Activated CD4-positive, alpha-beta T cell treated with anti-CD3 and anti-CD28 coated beads, Interleukin-2, Interleukin-4, amounts not matched to agents 100 ng/mL and 50 ng/mL, durations not matched to agents 16 hours and 8 hours (primary cell): Measurements from ENCODE around the gene ZBTB8OS.
"Not testable (repeated sequence)": the region's sequence is repeated elsewhere in the genome, so short reads cannot be mapped to it uniquely, and the experiment has no call there.

ENCODE experiments used
- DNase-seq: peaks from one replicate; pipeline ENCODE4 v3.0.0-alpha.2; 2020; ENCODE audit warnings: low spot score

ZBTB8OS gene

DNA sequence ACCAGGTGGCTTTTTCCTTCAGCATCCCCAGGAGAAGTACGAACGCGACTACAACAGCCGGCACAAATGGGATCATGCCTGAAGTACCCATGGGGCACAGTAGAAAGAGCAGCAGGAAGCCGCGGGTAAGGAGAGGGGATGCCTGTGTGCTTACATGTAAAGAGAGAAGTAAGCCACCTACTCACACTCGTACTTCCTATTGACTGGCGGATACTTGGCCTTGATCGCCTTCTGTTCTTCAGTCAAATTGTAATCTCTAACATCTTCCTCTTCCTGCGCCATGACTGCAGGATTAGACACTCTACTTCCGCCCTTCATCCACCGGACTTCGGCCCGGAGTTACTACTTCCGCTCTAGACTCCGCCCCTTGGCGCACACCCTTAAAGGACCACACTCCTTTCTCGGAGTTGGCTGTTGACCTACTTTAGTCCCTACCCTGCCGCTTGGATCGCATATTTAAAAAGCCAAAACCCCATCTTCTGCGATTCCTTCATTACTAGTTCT, at the start of gene ZBTB8OS:
Gene ZBTB8OS, minus strand, starts transcription at position 303 of the 504 bp plus-strand sequence. Its CDS starts 21 bp downstream, at position 282.
- DNase-seq, result peak; percentile 94

DNA sequence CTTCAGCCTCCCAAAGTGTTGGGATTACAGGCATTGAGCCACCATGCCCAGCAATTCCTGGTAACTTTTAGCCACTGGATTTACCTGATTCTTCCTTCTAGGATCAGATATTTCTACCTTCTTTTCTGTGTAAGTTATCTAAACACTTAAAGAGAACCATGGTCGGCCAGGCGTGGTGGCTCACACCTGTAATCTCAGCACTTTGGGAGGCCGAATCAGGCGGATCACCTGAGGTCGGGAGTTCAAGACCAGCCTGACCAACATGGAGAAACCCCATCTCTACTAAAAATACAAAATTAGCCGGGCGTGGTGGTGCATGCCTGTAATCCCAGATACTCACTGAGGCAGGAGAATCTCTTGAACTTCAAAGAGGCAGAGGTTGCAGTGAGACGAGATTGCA, 46.6 kb upstream of the ZBTB8OS start:
- not testable (repeated sequence) for DNase-seq

DNA sequence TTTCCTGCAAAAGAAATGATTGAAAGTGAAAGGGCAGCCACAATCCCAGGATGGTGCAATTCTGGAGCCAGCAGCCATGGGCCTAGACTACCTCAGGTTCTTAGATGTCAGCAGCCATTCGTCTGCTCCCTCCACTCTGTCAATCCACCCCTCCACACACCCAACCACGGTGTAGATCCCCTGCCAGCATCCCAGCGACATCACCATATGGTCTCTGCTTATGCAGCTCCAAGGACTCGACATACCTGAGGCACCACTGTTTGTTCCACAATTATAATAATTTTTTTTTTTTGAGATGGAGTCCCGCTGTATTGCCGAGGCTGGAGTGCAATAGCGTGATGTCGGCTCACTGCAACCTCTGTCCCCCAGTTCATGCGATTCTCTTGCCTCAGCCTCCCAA, 45.7 kb upstream of the ZBTB8OS start:
- no peak for DNase-seq

DNA sequence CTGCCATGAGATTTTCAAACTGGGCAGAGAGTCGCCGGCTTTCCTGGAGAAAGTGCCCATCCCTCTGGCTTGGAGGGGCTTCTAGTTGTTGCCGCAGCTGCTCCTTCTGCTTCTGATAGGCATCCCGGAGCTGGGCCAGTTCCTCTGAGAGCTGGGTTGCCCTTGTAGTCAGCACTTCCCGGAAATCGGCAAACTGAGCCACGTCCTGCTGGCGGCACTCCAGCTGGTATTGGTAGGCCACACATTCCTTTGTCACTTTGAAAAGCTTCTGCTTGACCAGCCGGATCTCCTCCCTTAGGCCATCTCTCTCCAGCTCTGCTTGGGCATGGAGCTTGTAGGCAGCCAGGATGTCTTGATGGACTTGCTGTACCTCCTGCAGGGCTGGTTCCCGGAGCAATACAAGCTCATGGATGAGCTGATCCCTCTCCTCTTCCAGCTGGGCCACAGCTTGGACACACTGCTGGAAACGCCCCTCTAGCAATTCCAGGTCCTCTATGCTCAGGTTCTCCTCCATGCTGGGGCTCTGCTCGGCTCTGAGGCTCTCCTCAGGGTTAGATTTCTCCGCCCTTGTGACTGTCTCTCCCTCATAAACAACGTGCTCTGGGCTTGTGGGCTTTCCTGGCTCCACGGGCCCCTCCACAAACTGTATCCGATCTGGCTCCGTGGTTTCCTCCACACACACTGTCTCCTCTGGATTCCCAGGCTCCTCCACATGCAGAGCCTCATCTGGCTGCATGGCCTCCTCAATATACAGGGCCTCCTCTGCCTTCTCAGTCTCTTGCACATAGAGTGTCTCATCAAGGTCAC, 45.0 kb upstream of the ZBTB8OS start:
- no peak for DNase-seq

DNA sequence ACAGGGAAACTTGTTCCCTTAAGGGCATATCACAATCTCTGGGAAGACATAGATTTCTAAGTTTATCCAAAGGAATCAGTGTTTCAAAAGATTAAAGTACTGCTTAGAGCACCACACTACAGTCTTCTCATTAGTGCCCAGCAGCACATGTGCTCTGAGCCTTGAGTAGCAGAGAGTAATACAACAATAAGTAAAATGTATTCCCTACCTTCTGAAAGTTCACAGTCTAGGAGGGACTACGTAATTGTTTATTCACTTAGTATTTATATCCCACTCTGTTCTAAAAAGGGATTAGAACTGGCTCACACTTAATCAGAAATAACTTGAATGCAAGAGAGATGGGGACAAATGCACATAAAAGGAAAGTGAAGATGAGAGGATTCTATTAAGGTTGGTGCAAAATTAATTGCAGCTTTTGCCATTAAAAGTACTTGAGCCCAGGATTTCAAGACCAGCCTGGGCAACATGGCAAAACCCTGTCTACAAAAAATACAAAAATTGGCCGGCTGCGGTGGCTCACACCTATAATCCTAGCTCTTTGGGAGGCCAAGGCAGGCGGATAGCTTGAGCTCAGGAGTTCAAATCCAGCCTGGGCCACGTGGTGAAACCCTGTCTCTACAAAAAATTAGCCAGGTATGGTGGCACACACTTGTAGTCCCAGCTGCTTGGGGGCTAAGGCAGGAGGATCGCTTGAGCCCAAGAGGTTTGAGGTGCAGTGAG, 43.3 kb upstream of the ZBTB8OS start:
- DNase-seq, result no peak

DNA sequence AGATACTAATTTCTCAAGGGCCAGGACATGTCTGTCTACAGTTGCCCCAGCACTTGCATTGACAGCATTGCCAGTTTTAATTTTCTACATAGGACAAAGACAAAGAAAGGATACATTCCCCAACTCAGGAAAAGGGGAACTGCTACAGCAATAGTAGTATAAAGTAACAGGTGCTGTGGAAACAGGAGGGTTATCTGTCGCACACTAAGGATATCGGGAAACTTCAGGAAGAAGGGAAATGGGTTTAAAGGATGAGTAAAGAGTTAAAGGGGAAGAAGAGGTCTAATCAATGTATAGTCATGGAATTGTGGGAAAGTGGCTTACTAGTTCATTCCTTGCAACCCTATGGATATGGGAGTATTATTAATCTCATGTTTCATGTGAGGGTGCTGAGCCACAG, 36.0 kb upstream of the ZBTB8OS start:
- DNase-seq, result no peak

DNA sequence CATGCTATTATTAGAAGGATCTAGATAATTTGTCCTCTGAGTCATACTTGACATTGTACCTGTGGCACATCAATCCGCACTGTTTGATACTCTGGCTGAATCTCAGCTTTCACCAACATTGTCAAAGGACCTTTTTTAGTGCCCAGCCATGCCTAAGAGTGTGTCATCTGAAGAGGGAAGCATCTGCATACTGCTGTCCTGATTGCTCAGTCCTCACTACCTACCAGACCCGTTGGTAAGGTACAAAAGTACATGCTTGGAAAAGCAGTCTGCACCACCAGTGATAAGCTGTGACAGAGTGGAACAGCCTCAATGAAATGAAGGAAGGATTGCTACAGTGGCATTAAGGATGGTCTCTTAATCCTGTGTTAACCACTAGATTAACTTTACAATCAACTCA, 35.1 kb upstream of the ZBTB8OS start:
- no peak for DNase-seq

DNA sequence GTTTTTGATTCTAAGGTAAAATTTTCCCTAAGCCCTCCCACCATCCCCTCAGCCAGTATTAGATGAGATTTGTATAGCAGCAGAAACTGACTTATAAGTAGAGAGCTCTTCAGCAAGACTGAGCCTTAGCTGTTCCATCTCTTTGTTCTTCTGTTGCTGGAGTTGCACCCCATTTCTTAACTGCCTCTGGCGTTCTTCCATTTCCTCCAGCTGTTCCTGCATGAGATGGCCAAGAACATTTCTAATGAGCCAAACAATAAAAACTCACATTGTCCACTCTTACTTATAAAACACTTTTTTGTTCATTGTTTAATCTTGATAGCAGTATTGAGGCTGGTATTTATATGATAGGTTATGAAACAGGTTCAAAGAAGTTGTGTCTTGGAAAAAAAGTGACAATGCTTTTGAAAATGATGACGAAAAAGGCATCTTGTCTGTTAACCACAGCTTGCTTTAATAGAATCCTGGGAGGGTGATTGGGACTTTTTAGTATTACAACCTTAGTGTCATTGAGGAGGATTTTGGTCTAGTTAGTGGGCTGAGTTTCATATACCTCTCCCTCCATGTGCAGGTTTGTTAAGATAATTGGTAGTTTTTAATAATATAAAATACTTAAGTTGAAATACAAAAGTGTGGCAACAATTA, 33.9 kb upstream of the ZBTB8OS start:
- DNase-seq, result no peak

DNA sequence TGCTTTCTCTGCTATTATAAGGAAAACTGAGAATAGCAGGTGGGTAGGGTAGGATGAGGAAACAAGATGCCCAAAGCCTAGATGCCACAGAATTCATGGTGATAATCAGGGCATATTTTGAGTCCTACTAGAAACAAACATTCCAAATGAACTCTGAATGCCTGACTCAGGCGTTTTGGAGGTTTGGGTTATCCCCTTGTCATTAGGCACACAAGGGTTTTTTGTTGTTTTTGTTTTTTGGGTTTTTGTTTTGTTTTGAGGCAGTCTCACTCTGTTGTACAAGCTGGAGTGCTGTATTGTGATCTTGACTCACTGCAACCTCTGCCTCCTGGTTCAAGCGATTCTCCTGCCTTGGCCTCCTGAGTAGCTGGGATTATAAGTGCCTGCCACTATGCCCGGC, 33.0 kb upstream of the ZBTB8OS start:
- DNase-seq, result no peak

DNA sequence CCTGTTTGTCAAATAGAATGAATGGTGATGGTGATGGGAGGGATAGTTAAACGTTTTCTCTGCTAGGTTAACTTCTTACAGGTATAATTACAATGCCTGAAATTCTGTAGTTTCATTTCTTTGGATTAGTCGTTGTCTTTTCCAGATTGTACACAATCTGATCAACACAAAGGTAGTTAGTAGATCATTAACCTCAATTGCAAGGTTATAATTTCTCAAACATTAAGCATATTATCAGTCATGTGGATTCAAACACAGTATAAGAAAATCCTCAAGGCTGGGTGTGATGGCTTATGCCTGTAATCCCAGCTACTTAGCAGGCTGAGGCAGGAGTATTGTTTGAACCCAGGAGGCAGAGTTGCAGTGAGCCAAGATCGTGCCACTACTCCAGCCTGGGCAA, 31.6 kb upstream of the ZBTB8OS start:
- no peak for DNase-seq

DNA sequence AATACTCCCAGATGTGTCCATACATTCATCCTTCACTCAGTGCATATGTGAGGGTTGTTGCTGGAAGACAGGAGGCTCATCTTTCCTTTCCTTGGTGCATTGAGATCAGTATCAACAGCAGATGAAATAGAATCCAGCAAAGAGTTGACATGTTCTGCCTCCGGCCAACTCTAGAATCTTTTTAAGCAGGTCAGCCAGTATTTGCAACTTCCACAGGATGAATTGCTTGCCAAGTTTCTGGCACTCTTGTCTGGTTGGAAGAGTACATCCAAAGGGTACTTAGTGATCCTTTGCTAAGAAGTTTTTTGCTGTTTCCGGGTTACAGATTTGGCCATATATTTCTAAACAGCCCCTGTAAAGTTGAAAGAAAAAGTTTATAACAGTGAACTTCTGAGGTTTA, 31.2 kb upstream of the ZBTB8OS start:
- no peak for DNase-seq

DNA sequence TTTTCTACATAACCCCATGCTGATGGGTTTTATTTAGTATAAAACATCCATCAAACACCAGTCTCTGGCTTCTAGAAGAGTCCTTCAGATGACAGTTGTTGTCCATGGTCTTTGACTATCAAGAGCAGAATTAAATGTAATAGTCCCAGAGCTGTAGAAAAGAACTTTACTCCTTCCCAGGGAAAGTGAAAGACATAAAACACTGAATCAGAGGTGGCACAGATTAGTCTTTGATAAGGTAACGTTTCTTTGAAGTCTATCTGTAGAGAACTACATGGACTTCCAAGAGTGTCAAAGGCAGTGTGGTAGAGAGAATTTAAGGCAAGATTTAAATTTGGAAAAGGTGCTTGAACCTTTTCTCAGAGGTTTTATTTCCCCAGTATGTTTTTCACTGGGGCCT, 30.3 kb upstream of the ZBTB8OS start:
- DNase-seq, result no peak

DNA sequence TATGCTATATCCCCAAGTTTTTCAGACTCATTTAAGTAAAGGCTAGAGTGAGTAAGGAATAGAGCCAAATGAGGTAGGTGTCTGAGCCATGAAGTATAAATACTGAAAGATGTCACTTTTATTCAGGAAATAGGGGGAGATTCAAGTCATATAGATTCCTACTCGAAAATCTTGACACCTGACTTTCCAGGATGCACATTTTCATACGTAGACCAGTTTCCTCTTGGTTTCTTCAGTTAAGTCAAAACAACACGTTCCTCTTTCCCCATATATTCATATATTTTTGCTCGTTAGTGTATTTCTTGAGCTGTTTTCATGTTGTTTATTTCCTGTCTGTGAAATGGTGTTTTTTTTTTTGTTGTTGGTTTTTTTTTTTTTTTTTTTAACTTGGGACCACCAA, 29.6 kb upstream of the ZBTB8OS start:
- not testable (repeated sequence) for DNase-seq

DNA sequence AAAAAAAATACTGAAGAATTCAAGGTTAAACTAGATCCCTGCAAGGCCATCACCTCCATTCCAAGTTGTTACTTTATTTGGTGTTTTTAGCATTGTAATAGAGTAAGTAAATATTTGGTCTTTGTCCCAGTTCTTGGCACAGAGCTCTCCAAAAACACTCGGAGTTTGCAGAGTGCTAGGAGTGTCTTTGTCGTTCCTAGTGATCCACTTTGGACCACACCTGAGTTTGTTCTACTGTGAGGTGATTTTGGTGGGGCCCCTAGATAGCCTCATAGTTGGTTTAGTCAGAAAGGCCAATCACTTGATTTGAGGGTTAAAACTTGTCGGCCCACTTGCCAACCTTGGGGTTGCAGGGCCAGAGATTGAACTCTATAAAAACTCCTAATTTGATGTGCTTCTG, 26.6 kb upstream of the ZBTB8OS start:
- DNase-seq, result no peak

DNA sequence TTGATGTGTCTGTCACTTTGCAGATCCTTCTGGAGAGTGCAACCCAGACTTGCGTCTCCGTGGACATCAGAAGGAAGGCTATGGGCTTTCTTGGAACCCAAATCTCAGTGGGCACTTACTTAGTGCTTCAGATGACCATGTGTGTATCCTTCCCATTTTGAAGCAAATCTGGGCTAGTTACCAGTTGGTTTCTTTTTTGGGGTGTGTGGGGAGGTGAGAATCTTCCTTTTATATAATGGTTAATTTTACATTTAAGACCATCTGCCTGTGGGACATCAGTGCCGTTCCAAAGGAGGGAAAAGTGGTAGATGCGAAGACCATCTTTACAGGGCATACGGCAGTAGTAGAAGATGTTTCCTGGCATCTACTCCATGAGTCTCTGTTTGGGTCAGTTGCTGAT, 18.4 kb upstream of the ZBTB8OS start:
- DNase-seq, result not testable (repeated sequence)

DNA sequence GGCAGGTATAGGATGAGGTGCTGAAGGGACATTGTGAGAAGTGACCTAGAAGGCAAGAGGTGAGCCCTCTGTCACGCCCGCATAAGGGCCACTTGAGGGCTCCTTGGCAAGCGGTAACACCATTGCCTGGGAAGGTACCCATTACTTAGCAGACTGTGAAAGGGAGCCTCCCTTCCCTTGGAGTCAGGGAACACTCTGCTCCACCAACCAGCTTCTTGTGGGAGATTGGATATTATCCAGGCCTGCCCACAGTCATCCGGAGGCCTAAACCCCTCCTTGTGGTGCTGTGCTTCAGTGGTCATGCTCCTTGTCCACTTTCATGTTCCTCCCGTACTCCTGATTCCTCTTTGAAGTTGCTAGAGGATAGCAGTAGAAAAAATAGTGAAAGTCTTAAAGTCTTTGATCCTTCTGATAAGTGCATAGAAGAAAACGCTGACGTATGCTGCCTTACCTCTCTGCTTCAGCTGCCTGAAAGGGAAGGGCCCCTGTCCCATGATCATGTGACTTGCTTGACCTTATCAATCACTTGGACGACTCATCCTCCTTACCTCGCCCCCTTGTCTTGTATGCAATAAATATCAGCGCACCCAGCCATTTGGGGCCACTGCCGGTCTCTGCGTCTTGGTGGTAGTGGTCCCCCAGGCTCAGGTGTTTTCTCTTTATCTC, 16.7 kb upstream of the ZBTB8OS start:
- DNase-seq, result no peak

DNA sequence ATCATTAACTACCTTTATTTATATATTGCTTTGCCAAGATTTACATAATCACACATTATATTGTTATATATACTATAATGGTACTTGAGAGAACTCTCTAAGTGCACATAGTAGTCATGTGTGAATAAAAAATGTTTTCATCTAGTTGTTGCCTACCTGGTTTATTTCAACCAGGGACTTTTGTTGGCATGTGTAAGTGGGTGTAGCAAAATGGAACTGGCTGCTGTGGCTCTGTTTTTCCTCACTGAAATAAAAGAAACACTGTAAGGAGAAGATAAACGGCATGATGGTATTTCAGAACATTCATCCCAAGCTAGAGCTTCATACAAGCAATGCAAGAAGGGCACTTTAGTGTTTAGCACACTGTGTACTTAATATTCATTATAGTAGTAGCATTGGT, 15.6 kb upstream of the ZBTB8OS start:
- DNase-seq, result no peak

DNA sequence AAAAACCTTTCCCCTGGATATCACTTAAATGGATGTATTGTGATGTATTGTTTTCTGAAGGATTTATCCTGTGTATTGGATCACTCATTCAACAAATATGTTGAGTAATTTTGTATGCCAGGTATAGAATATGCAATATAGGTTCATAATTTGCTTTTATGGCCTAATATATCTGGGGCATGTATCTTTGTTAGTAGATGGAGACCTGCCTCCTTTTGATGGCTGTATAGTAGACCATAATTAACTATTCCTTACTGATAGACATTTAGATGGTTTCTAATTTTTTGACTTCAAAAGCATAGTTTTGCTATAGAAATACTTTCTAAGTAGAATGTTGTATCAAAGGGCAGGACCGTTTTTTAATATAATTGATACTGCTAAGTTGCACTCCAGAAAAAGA, 9.2 kb upstream of the ZBTB8OS start:
- DNase-seq, result no peak

DNA sequence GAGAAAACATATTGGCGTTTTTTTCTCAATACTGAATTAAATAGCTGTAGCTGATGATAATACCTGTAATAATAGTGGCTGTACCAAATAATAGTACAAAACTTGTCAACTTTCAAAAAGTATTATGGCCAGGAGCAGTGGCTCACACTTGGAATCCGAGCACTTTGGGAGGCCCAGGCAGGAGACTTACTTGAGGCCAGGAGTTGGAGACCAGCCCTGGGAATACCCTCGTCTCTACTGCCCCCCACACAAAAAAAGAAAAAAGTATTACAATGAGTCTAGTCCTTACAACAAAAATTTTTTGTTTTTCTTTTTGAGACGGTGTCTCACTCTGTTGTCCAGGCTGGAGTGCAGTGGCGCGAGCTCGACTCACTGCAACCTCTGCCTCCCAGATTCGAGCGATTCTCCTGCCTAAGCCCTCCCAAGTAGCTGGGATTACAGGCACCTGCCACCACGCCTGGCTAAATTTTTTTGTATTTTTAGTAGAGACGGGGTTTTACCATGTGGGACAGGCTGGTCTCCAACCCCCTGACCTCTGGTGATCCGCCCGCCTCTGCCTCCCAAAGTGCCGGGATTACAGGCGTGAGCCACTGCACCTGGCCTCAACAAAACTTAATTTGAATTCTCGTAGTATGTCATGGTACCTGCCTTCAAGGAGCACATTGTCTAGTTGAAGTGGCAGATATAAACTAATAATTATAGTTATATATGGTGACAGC, 2.1 kb upstream of the ZBTB8OS start:
- DNase-seq, result no peak

DNA sequence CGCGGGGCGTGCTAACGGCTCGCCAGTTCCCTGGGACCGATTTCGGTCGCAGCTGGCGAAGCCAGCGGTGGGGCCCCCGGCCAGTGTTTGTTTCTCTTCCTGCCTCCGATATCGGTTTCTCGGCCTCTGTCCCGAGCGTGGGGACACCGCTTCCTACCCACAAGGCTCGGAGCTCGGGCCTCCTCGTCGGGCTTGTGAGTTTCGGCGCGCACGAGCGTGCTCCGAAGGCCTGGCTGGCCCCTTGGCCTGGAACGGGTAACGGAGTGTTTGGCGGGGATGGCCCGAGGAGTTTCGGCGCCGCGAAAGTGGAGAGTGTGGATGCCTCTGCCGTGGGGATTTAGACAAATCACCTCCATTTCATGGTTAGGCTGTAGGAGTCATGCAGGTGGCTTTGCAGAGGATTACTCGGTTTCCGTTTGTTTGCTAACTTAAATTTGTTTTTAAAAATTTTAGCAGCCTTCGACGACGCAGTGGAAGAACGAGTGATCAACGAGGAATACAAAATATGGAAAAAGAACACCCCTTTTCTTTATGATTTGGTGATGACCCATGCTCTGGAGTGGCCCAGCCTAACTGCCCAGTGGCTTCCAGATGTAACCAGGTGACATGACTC, 1.2 kb upstream of the ZBTB8OS start:
- no peak for DNase-seq

DNA sequence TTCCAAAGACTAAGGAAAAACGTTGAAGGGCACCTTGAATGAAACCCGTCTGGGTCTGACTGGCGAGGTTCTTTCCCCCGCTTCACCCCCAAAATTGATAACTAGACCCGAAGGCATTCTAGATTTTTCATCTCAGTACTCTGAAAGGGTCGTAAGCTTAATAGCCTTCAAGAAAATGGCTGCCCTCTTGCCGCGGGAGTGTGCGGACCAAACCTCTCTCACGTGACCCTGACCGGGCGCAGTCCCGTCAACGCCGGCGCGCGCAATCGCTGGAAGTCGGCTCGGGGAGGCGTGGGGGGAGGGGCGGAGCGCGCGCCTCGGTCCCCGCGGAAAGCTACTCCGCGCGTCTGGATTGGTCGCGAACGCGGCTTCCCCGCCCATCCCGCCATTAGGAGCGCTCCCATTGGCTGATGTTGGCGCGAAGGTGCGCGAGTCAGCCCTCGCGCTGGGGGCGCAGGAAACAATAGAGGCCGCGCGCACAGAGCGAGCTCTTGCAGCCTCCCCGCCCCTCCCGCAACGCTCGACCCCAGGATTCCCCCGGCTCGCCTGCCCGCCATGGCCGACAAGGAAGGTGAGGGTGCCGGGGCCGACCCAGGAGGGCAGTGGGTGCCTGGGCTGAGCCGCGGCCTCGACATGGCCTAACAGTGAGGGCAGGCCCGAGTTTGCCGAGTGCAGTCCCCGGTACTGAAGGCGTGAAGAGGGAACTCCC, 556 bp upstream of the ZBTB8OS start, which contains the start of gene RBBP4:
Gene RBBP4, plus strand, starts transcription at position 457 of the 709 bp plus-strand sequence. Its CDS starts 99 bp downstream, at position 556.
- peak; percentile 98 for DNase-seq
